HG02981 (cell line): ENCODE measurements around the gene VWC2L.

Experiments
- ATAC-seq: cut with Tn5 transposase; IDR thresholded peaks from one replicate; pipeline ENCODE4 v1.9.1; 2021; ENCODE audit warnings: mild to moderate bottlenecking, moderate library complexity; ENCODE audit not compliant: unreplicated experiment

VWC2L gene

DNA sequence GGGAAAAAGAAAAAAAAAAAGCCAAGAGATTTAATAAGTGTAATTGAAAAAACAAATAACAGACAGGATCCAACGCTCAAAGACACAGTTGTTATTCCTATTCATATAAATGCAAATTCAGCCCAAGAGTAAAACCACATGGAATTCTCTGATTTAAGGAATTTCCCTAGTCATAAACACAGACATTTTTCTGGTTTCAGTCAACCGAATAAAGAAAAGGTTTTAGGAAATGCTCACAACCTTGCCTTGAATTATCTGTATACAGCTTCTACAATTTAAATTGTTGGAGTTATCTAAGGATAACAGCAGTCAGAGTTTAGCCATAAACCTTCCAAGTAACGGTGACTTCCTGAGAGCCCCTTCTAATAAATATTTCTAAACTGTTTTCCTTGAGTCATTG is 122.7 kb downstream of the VWC2L start:
- ATAC-seq = no peak

DNA sequence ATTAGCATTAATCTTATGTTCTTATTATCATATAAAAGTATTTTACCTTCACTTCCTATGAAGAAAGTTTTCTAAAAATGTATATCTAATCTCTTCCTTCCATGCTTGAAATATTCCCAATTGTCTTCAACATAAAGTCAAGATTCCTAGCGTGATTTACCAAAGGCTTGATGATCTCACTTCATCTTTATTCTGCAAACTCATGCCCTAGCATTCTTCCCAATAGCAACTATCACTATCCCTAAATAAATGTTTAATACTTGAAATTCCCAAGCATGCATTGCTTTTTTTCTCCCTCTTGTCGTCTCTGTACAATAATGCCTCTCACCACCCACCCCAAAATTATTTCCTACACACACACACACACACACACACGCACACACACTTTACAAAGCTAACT is 125.8 kb downstream of the VWC2L start:
- no peak for ATAC-seq

DNA sequence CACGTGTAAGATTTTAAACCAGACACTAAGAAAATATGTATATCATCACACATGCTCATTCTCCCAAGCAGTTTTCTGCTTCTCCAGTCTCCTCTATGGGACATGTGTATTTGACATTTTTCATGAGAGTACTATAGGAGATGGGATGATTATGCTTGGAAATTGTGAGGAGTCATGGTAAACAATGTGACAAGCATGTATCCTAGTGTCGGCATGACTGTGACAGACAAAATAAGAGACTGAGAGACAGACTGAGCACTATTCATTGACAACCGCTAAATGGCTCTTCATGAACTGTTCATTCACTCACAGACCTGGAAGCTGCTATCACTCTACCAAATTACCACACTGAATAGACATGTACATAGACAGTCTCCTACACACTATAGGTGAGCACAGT is 127.1 kb downstream of the VWC2L start:
- ATAC-seq = no peak

DNA sequence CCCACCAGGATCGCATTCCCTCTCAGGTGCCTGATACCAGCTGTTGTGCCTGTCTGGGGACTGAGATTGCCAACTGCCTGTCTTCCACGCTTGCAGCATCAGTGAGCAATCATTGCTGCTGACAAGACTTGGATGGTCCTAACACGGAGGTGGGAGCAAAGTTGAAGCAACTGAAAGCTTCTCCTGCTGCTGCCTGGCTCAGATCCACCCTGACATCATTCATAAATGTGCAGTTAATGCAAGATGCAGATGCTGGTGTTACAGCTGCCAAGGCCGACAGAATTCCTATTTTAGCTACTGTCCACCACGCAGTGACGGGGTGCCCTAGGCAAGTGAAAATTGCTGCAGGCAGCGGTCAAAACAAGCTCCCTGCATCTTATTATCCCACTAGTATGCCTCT is 131.4 kb downstream of the VWC2L start:
- no peak for ATAC-seq

DNA sequence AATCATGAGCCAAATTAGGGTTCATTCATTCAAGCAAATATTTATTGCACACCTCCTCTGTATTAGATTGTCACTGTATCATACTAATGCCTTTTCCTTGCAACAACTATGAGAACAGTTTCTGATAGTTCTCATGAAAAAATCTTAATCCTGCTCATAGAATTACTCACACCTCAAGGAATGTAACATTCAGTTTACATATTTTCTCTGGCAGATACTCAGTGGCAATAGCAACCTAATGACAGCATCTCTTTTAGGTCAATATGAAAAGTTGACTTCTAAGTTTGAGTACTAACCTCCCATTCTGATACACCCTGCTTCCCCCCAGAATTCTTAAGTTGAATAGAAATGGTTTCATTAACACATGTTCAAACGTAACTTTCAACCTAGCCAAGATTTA is 132.0 kb downstream of the VWC2L start:
- ATAC-seq = no peak

DNA sequence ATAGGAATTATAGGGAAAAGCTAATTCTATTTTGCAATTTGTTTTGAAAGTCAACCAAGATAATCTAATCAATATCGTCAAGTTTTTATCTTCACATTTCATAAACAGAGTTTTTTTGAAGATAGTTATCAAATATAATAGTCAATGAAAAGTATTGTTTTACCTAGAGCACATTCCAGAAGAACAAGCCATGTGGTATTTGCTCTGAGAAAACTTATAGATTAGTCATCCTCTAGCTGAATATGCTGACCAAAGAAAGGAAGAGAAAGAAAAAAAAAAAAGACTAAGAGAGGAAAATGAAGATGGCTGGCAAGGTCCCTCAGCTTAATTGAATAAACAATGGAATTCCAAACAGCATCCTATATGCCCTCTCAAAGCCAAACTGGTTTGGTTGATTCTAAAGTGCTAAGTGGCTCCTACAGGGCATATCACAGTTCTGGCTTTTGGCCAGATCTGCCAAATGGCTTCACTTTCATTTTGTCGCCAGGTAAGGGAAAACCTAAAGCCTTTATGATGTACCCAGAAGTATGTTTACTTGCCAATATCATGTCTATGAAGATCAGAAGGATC is 132.6 kb downstream of the VWC2L start:
- no peak for ATAC-seq

DNA sequence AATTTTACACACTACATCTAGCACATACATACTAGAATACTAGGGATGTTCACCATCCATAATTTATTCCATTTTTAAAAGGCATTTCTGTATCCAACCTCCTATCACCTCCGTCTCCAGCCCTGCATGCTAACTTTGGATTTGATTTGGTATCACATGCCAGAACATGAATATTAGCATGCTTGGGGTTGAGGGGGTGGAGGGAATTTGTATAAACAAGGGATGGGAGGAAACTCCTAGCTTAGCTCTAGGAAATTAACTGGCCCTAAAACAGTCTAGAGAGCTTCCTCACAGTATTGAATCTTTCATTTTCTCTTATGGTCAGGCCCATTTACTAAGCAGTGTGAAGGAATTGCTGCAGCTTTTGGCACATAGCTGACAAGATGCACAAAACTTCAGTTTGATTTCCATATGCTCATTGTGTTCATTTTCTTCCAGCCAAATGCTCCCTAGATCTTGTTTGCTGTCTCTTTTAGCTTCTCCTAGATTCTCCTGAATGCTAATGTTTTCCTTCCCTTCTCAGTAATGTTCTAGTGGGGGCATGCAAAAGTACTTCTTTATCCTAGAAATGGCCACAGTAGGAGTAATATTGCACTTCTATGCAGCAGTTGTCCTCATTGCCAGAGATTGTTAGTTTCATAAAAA is 135.2 kb downstream of the VWC2L start:
- no peak for ATAC-seq

DNA sequence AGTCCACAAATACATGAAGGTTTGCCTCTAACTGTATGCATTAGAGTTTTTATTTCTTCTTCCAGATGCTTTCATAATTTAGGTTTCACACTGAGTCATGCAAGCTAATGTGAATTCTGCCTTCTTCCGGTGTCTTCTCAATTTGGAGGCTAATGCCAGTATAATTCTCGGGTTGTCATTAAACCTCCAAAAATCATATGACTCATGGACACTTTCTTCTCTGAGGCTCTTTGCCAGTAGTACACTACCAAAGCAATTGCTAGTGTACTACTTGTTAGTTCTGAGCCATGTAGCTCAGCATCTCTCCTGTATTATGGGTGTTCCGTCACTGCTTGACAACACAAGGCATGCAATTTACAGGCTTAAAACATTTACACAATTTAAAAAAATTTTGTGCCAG is 137.1 kb downstream of the VWC2L start:
- ATAC-seq = no peak

DNA sequence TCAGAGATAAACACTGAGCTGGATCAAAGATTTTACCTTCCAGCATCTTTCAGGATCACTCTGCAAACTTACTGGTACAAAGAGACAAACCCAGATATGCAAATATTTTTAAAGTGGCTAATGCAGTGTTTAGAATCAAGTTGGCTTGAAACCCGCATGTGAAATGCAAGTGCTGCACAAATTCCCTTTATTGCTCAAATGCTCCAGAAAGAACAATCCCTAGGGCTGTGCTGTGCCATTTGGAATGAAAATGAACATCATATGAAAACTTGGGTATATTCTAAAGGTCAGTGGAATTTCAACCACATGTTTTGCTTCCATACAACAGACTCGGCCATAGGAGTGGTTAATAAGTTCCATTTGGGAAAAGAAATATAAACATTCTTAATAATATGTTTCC is 139.1 kb downstream of the VWC2L start:
- no peak for ATAC-seq

DNA sequence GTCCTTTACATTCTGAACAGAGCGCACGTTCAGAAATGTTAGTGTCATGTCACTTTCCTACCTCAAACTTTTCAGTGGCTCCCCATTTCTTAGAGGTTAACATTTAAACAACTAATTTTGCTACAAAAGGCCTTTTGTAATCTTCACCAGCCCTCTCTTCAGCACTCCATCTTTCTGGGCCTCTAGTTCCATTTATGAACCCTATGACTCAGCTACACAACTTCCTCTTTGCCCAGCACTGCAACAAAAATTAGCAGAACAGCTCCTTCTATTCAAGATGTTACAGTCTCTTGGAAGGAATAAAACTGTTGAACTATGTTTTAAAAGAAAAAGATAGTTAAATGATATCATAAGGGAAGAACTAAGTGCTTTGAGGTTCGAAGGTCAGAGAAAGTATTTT is 139.9 kb downstream of the VWC2L start:
- ATAC-seq = no peak

DNA sequence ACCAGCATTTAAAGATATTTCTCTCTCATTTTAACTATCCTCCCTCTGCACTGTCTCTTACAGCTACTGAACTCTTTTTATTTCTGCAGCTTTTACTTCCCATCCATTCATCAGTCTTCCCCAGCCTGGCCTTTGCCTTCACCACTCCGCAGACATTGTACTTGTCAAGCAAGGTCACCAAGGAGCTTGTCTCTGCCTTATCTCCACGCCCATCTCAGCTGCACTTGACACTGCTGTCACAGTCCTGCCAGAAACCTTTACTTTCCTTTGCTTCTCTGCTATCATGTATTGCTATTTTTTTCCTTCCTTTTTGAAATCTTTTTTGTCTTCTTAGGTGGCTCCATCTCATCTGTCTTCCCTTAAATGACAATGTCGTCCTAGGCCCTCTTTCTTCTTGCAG is 147.0 kb downstream of the VWC2L start:
- ATAC-seq = no peak

DNA sequence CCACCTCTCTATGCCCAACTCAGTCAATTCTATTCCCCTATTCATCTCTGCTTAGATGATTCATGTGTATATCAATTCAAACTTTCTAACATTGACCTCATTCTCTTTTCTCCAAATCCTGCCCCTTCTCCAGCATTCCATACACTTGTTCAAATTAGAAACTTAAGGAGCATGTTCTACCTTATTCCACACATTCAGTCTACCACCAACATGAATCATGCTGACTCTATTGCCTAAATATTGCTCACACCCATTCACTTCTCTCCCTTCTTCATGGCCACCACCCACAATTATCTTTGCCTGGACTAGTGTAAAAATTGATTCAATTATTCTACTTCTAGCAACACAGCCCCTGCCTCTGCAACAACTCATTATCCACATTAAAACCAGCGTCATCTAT is 147.5 kb downstream of the VWC2L start:
- no peak for ATAC-seq

DNA sequence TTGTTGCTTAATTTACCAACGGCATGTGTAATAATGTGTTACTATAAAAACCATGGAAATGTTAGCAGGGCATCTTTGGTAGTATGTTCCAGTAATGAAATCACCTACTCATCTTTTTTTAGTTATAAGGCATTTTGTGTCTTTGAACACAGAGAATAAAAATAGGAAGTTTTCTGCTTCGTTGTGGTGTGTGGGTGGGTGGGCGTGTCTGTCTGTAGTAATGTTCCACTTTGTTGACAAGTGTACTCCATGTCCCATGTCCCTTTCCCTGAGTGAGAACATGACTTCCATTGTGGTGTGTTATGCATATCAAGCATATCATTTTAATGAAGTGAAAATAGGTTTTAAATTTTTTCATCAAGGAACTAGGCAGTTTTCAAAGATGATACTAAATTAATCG is 149.3 kb downstream of the VWC2L start:
- no peak for ATAC-seq

DNA sequence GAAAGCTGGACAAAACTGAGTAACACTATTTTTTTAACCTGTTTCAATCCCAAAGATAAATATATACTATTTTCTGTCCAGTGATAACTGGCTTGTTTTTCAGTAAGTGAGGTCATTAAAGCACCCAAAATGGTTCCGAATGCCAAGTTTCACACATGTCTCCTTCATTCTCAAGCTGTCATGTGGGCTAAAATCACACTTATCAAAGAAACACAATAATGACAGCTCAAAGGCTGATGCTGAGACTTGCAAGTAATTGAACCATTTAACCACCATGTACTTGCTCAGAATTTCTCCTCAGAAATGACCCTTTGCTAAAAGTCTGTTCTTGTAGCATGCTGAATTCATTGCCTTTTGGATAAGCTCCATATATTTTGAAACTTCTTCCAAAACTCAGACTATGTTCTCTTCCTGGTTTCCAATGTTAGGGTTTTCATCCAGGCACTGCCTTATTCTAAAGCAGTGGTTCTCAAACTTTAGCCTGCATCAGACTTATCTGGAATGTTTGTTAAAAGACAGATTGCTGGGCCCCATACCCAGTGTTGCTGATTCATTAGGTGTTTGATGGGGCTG is 149.8 kb downstream of the VWC2L start:
- ATAC-seq = no peak

DNA sequence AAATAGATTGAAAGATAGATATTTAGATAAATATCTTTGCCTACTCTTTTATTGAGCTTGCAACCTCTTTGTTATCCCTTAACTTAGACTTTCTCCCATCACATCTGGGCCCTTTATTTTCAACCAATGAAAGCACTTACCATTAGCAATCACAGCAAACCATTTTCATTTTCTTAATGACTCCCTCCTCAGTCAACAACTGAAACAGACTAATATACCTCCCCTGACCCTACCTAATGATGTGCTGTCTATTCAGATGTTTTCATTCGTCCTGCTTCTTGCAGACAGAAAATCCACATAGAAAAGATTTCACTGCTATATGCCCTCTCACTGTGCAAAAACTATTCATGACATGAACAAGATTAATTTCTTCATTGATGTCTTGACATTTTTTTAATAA is 154.4 kb downstream of the VWC2L start:
- ATAC-seq = no peak

DNA sequence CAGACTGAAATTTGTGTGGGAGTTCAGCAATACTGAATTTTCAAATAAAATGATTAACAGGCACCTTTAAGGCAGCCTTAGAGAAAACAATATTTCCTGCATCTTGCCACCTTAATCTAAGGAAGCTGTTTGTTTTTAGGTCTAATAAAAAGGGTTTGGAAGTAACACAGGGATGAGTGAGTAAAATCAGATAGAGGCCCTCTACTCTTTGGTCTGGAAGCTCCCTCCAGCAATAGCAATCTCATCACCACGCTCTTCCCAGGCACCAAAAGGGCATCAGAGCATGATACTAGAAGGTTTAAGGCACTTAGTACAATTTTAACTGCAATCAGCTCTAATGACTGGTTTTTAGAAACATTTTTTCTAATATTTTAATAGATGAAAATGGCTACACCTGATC is 155.6 kb downstream of the VWC2L start:
- ATAC-seq = no peak

DNA sequence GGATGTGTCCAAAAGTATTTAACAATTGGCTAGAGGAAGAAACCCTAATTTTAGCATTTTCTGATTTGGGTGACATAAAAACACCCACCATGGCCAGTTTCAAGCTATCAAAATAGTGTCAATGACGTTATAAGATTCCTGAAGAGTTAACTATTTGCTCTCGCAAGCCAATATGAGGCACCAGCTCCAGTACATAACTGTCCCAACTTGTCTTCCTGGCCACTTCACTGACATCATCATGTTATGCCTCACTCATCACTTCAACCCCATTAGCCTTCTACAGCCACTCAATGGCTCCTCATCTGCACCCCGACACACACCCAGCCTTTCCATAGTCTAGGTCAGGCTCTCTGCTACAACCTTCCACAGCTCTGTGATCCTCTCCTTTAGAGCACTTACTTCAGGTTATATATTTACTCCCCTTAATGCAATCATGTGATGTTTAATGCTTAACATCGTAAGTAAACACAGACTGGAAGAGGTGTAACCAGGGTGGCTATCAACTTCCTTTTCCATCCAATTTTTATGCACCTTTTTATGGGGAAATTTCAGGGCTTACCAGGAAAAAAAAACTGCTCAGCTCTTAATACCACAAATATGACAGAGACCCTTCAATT is 158.7 kb downstream of the VWC2L start:
- ATAC-seq = no peak

DNA sequence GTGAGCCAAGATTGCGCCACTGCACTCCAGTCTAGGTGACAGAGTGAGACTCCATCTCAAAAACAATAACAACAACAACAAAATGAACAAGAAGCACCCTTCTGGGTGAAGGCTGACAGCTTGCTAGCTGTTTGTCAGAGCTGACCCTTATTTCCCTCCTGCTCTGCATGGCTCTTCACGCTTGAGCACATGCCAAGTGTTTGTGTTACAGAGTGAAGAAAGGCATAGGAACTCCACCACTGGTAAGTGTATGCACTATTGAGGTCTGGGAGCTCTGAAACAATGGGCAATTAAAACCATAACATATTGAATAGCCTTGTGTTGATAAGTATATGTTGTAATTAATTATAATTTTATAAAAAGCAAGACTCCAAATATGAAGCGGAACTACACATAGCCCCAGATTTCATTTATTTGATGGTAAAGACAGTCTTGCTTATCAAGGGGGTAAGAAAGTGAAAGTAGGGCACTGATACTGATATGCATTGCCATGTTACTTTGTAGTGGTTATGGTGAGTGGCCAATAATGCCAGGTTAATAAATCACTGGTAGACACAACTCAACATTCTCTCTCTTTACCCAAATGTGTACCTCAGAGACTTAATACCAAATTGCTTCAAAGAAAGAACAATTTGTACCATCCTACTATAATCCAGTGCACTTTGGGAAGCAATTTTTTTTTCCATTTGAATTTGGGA is 163.4 kb downstream of the VWC2L start:
- peak; percentile 53 for ATAC-seq

DNA sequence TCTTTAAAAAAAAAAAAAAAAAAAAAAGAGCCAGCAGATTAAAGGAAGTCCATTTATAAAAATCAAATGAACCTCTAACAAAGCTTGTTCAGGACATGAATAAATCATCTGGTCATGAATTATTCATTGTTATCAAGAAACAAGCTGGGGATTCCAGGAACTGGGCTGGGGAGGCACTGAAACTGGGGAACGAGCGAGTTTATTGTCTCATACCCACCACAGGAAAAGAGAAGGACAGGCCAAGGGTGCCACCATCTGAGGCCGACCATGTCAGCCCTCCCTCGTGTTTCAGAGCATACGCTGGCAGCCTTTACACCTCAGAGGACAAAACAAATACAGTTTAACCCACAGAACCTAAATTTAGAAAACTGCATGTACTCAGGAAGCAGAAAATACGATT is 164.2 kb downstream of the VWC2L start:
- no peak for ATAC-seq

DNA sequence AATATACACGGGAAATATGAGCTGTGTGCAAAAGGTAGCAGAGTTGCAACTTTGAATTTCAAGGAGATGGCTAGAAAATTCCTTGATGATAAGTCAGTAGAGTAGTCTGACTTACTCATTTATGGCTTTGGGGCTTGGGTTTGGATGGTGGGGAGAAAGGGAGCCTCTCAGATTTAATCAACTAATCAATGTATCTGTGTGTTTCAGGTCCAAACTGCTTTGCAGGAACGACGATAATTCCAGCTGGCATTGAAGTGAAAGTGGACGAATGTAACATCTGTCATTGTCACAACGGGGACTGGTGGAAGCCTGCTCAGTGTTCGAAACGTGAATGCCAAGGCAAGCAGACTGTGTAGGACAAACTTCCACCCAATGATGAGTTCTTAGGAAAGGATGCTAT is 164.6 kb downstream of the VWC2L start:
- ATAC-seq = no peak

DNA sequence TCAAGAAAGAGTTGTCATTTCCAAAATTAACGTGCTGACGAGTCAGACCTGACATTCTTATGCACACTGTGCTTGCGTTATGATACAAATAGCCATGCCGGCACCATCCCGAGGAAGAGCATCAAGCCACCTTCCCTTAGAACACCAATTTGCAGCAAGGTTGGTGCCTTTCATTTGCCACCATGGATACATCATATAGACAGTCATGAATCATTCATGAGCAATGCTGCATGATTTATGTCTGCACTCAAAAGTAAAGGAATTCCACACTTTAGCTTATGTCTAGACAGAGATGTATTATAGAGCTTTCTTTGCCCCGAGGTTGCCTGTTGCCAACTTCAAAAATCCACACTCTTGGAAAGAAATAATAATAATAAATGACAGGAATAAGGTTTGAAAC is 166.9 kb downstream of the VWC2L start:
- ATAC-seq = no peak

DNA sequence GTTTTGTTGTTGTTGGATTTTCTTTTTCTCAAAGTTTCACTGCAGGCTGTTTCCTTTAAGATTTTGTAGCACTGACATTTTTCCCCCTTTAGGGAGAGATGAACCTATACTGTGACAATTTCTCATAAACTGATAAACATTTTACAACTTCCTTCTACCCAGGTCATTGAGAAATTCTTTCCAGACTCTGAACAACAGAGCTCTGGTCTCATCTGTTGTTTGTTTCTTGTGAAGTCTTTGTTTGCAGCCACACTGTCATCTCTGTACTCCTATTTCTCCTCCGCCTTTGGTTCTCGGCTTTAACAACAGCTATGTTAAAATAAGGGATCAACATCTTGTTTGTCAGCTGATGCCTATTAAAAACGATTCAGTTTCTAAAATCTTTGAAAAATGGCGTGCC is 167.6 kb downstream of the VWC2L start:
- ATAC-seq = no peak
